Panc1 (cell line): ENCODE measurements around the gene ALG12. TPM values are rescaled to one million over a fixed set of nuclear protein-coding genes. Genes with fewer than 3 reads are reported as not detected.

ENCODE experiments used
- ATAC-seq: fragments of 200-7000 bp; cut with Tn5 transposase; 2 replicates; pipeline ENCODE4 v1.9.1; 2020; ENCODE audit warnings: mild to moderate bottlenecking, moderate library complexity
- BruUV-seq: library from RNA; stranded (reverse); fragments of 400-500 nt; replicated peaks from 2 replicates; lab custom pipeline; 2021; lab: Mats Ljungman, UMichigan
- CTCF ChIA-PET: fragments of 300-600 bp; sonication (Branson Sonifier 250); formaldehyde crosslinking; loops from one replicate; lab custom pipeline; 2022; ENCODE audit warnings: antibody characterized with exemption; lab: Charles Lee
- POLR2A ChIA-PET: fragments of 300-600 bp; sonication (Branson Sonifier 250); formaldehyde crosslinking; loops from one replicate; lab custom pipeline; 2022; ENCODE audit warnings: antibody characterized with exemption; lab: Charles Lee
- DNase-seq: peaks from one replicate; pipeline ENCODE4 v3.0.0-alpha.2; 2010; ENCODE audit warnings: low read depth, low spot score
- H3K27ac ChIP-seq: 2 replicates; pipeline ENCODE4 v1.5.1; 2011; ENCODE audit warnings: mild to moderate bottlenecking, low read length, inconsistent platforms
- H3K27me3 ChIP-seq: fragments of 200-500 bp; sonication (Bioruptor generic); 2 replicates; pipeline ENCODE4 v1.6.0; 2014; ENCODE audit warnings: low read length, inconsistent platforms; ENCODE audit not compliant: control insufficient read depth, insufficient read depth
- H3K36me3 ChIP-seq: fragments of 200-500 bp; sonication (Bioruptor generic); 2 replicates; pipeline ENCODE4 v1.5.1; 2014; ENCODE audit warnings: inconsistent platforms, mild to moderate bottlenecking, low read length, moderate library complexity; ENCODE audit not compliant: control insufficient read depth, insufficient read depth
- H3K4me1 ChIP-seq: 2 replicates; pipeline ENCODE4 v1.5.1; 2011; ENCODE audit warnings: inconsistent platforms, mild to moderate bottlenecking, low read length, moderate library complexity; ENCODE audit not compliant: control insufficient read depth, insufficient read depth
- H3K4me3 ChIP-seq, 2 experiments: 2 replicates each; pipeline ENCODE4 v1.5.1; 2011 to 2012; ENCODE audit warnings: low read depth in 2 of 2, low read length in 2 of 2, mild to moderate bottlenecking in 2 of 2, inconsistent platforms in 1 of 2, moderate library complexity in 1 of 2
- H3K9me3 ChIP-seq: fragments of 200-500 bp; sonication (Bioruptor generic); 2 replicates; pipeline ENCODE4 v1.5.1; 2014; ENCODE audit warnings: low read depth, mild to moderate bottlenecking, inconsistent platforms, low read length, moderate library complexity; ENCODE audit not compliant: control insufficient read depth, insufficient read depth
- CTCF ChIP-seq: fragments of 450-650 bp; IDR thresholded peaks from 2 replicates; pipeline ENCODE4 v1.5.1; 2017; ENCODE audit warnings: mild to moderate bottlenecking
- POLR2AphosphoS5 ChIP-seq: IDR thresholded peaks from 2 replicates; pipeline ENCODE4 v1.6.1; 2012; ENCODE audit warnings: mild to moderate bottlenecking, low read depth, low read length, moderate library complexity
- REST ChIP-seq, 2 experiments: IDR thresholded peaks; 2 replicates each; pipeline ENCODE4 v1.6.1; 2011 to 2012; ENCODE audit warnings: low read depth in 2 of 2, control low read depth in 1 of 2, low read length in 1 of 2, mild to moderate bottlenecking in 1 of 2, moderate library complexity in 1 of 2; ENCODE audit not compliant: insufficient read depth in 1 of 2
- SIN3A ChIP-seq: IDR thresholded peaks from 2 replicates; pipeline ENCODE4 v1.6.1; 2012; ENCODE audit warnings: low read depth, mild to moderate bottlenecking, low read length, moderate library complexity, borderline replicate concordance; ENCODE audit not compliant: insufficient read depth
- TCF7L2 ChIP-seq: IDR thresholded peaks from 2 replicates; pipeline ENCODE4 v1.6.1; 2011; ENCODE audit warnings: mild to moderate bottlenecking, low read depth, low read length, inconsistent platforms
- in situ Hi-C: cut with HindIII; loops from 2 replicates; pipeline ENCODE4 v1.10.0; 2016; ENCODE audit warnings: low sequenced_read_pairs, low pct_unique_long_range_greater_than_20kb
- intact Hi-C: fragments of 100-400 bp; cut with micrococcal nuclease; formaldehyde crosslinking; loops from one replicate; pipeline ENCODE4 v1.10.0; 2022; ENCODE audit not compliant: unreplicated experiment
- total RNA-seq: library from RNA; stranded (reverse); gene quantifications from one replicate; pipeline ENCODE4 v1.2.1, GENCODE V29; 2021; ENCODE audit not compliant: unreplicated experiment

Gene ALG12
- total RNA-seq, 1 experiment from 2014 or later, result 23.4 TPM

- H3K4me1 ChIP-seq, result no peaks in the 10 kb centered on the region
- CTCF ChIA-PET, result no interaction called here
- H3K9me3 ChIP-seq, result no peaks in the 10 kb centered on the region
- intact Hi-C loops (no loop called here), in situ Hi-C loops (no loop called here)
- H3K4me3 ChIP-seq, result no peak overlapping the region
- no peaks in the 10 kb centered on the region for H3K27me3 ChIP-seq
- TF ChIP-seq CTCF (no peak), REST (IDR thresholded peaks at IDR 0.05; ENCODE audit: insufficient read depth in 1 of 2, low read depth in 2 of 2, low read length in 1 of 2) (no peak), SIN3A (no peak), POLR2AphosphoS5 (no peak), TCF7L2 (no peak)
- DNase-seq (no peak), ATAC-seq (no peak)
- POLR2A ChIA-PET, result no interaction called here
- H3K36me3 ChIP-seq, result no peaks in the 10 kb centered on the region
- no TSS peak for BruUV-seq
- no peak overlapping the region for H3K27ac ChIP-seq
These were observed 38.0 kb downstream of the ALG12 start for GRCh38 chr22:49880281-49880680.

- ChIA-PET CTCF (no interaction called here), POLR2A (no interaction called here)
- no peaks in the 10 kb centered on the region for H3K9me3 ChIP-seq
- no peaks in the 10 kb centered on the region for H3K36me3 ChIP-seq
- no peaks in the 10 kb centered on the region for H3K4me1 ChIP-seq
- ATAC-seq (no peak), DNase-seq (no peak)
- no peaks in the 10 kb centered on the region for H3K27me3 ChIP-seq
- no peak overlapping the region for H3K27ac ChIP-seq
- intact Hi-C loops, result no loop called here
- H3K4me3 ChIP-seq, result no peak overlapping the region
- BruUV-seq, result no TSS peak
- no peak for TF ChIP-seq REST (IDR thresholded peaks at IDR 0.05; ENCODE audit: insufficient read depth in 1 of 2, low read depth in 2 of 2, low read length in 1 of 2)
- no peak for TF ChIP-seq TCF7L2
- TF ChIP-seq POLR2AphosphoS5, result no peak
- no peak for TF ChIP-seq SIN3A
- no peak for TF ChIP-seq CTCF
- in situ Hi-C loops, result no loop called here
These were observed 38.4 kb downstream of the ALG12 start for GRCh38 chr22:49879871-49880270.
